ENCODE results near the gene TMEM63B.
A peak's percentile ranks its signal among the peaks of the same experiment; 100 is the strongest.

The TMEM63B gene

DNA sequence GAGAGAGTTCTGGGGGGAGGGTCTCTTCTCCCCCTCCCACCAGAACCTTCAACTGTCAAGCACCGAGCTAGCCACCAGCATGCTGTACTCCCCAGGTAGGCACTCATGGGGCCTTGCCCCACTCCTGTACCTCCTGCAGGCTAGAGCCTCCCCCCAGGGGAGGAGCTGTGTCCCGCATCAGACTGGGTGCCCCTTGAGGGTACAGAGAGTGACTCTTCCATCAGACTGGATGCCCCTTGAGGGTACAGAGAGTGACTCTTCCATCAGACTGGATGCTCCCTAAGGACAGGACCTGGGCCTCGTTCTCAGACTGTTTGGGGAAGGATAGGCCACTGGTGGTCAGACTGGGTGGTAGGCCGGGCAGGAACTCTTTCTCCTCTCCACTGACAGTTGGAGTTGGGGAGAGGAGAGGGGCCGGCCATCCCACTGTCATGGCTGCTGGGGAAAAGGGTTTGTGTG lies 31.4 kb downstream of the TMEM63B start, which contains the start of gene CAPN11:
CAPN11 (plus strand) TSS at position 51 of the 459 bp plus-strand sequence; CDS start at position 80, 29 bp downstream.
- H3K9ac ChIP-seq (ENCODE audit: insufficient read length): no peak within 1 kb of the TSS
- H3K9me3 ChIP-seq (ENCODE audit: low read depth, low read length): no peaks in the 10 kb centered on the region
- no peaks in the 10 kb centered on the region for H3K36me3 ChIP-seq (ENCODE audit: insufficient read depth, low read length)
- H3K27ac ChIP-seq: no peak within 1 kb of the TSS
- no peak for DNase-seq (ENCODE audit: low read depth, low spot score)
- no peak for TF ChIP-seq FOXP2 (optimal IDR thresholded peaks at IDR 0.05; ENCODE audit: control extremely low read depth, extremely low read length, insufficient read depth)
- no peak for TF ChIP-seq POLR2AphosphoS5 (IDR thresholded peaks at IDR 0.05; ENCODE audit: borderline replicate concordance, low read depth, low read length)
- H3K4me3 ChIP-seq: no peak within 1 kb of the TSS

DNA sequence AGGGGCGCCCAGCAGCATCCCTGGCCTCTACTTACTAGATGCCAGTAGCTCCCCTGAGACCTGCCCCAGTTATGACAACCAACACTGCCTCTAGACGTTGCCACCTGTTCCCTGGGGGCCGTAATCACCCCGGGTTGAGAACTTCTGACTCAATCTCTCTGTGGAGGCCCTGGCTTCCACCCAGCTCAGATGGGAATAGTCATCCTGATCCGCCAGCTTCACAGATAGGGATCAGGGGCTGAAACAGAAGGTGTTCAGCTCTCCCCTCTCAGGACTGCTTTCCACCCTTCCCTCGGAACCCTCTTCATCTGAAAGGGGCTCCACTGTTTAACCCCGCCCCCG lies 34.6 kb downstream of the TMEM63B start:
- H3K36me3 ChIP-seq (ENCODE audit: insufficient read depth, low read length): no peaks in the 10 kb centered on the region

DNA sequence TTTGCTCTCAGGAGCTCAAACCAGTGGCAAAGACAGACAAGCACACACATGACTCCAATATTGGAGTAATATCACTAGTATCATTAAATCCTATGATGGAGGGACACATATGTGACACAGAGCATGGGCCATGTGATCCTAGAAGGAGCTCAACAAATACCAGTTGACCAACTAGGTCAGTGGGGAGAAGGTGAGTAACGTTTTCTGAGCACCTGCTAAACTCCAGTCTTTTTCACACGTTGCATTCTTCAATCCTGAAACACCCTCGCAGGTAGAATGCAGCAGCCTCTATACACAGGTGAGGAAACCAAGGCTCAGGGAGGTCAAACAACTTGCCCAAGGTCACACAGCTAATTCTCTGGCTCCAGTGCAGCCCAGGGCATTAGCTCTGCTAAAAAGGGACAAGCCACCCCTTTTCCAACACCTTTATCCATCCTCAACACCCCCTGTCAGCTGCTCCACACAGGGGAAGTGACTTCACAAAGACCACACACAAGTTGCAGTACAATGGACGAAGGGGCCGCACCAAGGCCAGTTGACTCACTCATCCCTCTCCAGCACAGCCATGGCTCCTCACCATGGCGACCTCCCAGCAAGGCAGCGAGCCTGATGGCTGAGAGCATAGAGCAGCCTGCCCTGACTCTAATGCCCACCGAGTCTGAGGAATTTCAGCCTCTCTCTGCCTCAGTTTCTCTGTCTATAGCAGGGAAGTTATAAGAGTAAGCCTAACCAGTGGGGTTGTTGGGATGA lies 35.7 kb downstream of the TMEM63B start:
- Histone ChIP-seq H3K9ac (ENCODE audit: insufficient read length) (no peak overlapping the region), H3K27ac (no peak overlapping the region), H3K4me3 (no peak overlapping the region), H3K9me3 (ENCODE audit: low read depth, low read length) (no peaks in the 10 kb centered on the region), H3K36me3 (ENCODE audit: insufficient read depth, low read length) (no peaks in the 10 kb centered on the region)
- DNase-seq (ENCODE audit: low read depth, low spot score): no peak
- no peak for TF ChIP-seq POLR2AphosphoS5 (IDR thresholded peaks at IDR 0.05; ENCODE audit: borderline replicate concordance, low read depth, low read length)
- TF ChIP-seq FOXP2 (optimal IDR thresholded peaks at IDR 0.05; ENCODE audit: control extremely low read depth, extremely low read length, insufficient read depth): no peak
- no peak for TF ChIP-seq EZH2 (IDR thresholded peaks at IDR 0.05)

More for the DNA sequence above, 34.6 kb downstream of the TMEM63B start:
- Histone ChIP-seq H3K9me3 (ENCODE audit: low read depth, low read length) (no peaks in the 10 kb centered on the region), H3K27ac (no peak overlapping the region), H3K4me3 (no peak overlapping the region), H3K9ac (ENCODE audit: insufficient read length) (no peak overlapping the region)
- no peak for TF ChIP-seq EZH2 (IDR thresholded peaks at IDR 0.05)
- no peak for TF ChIP-seq FOXP2 (optimal IDR thresholded peaks at IDR 0.05; ENCODE audit: control extremely low read depth, extremely low read length, insufficient read depth)
- no peak for TF ChIP-seq POLR2AphosphoS5 (IDR thresholded peaks at IDR 0.05; ENCODE audit: borderline replicate concordance, low read depth, low read length)
- no peak for DNase-seq (ENCODE audit: low read depth, low spot score)

DNA sequence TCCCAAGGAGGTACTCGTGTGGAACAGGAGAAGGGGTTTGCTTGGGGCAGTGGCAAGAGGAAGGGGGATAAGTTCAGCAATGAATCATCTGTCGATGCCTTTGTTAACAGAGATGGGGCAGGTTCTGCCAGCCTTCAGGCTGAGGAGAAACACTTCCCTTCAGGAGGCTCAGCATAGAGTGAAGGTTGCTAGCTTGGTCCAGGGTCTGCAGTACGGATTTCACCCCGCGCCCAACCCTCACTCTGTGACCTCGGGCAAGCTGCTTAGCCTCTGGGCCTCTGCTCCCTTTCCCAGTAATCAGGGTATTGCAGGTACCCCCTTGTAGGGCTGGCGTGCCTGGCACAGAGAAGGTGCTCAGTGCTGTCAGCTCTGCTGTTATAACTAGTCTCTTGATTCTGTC lies 38.8 kb downstream of the TMEM63B start:
- Histone ChIP-seq H3K27ac (no peak overlapping the region), H3K9me3 (ENCODE audit: low read depth, low read length) (no peaks in the 10 kb centered on the region), H3K9ac (ENCODE audit: insufficient read length) (no peak overlapping the region), H3K36me3 (ENCODE audit: insufficient read depth, low read length) (no peaks in the 10 kb centered on the region), H3K4me3 (no peak overlapping the region)
- TF ChIP-seq FOXP2 (optimal IDR thresholded peaks at IDR 0.05; ENCODE audit: control extremely low read depth, extremely low read length, insufficient read depth) (no peak), POLR2AphosphoS5 (IDR thresholded peaks at IDR 0.05; ENCODE audit: borderline replicate concordance, low read depth, low read length) (no peak), EZH2 (IDR thresholded peaks at IDR 0.05) (no peak)
- no peak for DNase-seq (ENCODE audit: low read depth, low spot score)

DNA sequence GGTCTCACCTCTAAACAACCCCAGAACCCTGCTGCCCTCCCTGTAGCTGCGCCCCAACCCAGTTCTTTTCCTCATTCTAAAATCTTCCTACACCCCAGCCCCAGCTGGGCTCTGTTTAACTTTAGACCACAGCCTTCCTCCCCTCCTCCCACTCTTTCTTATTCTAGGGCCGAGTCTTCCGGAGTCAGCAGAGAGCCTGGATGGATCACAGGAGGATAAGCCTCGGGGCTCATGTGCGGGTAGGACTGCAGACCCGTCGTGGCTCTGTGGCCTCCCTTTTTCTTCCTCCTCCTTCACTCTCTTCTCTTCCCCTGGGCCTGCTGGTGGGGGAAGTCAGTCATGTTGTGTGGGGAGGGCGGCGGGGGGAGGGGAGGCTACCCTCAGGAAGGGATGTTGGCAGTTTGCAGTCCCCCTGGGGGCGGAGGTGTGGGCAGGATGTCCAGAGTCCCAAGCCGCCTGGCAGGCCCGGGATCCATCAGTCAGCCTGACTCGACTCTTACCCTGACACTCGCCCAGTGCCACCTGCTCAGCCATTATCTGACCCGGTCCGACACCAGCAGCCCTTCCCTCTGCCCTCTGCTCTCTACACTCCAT lies 39.3 kb downstream of the TMEM63B start:
- Histone ChIP-seq H3K36me3 (ENCODE audit: insufficient read depth, low read length) (no peaks in the 10 kb centered on the region), H3K9me3 (ENCODE audit: low read depth, low read length) (no peaks in the 10 kb centered on the region), H3K4me3 (no peak overlapping the region), H3K27ac (no peak overlapping the region), H3K9ac (ENCODE audit: insufficient read length) (peak overlapping the region; percentile 6)
- DNase-seq (ENCODE audit: low read depth, low spot score): peak; percentile 30
- no peak for TF ChIP-seq FOXP2 (optimal IDR thresholded peaks at IDR 0.05; ENCODE audit: control extremely low read depth, extremely low read length, insufficient read depth)
- TF ChIP-seq POLR2AphosphoS5 (IDR thresholded peaks at IDR 0.05; ENCODE audit: borderline replicate concordance, low read depth, low read length): no peak
- TF ChIP-seq EZH2 (IDR thresholded peaks at IDR 0.05): no peak

DNA sequence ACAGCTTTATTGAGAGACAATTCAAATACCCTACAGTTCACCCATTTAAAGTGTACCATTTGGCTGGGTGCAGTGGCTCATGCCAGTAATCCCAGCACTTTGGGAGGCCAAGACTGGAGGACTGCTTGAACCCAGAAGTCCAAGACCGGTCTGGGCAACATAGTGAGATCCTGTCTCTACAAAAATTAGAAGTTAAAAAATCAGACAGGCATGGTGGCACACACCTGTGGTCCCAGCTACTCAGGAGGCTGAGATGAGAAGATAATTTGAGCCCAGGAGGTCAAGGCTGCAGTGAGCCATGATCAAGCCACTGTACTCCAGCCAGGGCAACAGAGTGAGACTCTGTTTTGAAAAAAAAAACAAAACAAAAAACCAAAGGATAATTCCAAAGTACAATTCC lies 40.2 kb downstream of the TMEM63B start:
- Histone ChIP-seq H3K9me3 (ENCODE audit: low read depth, low read length) (no peaks in the 10 kb centered on the region), H3K4me3 (no peak overlapping the region), H3K9ac (ENCODE audit: insufficient read length) (no peak overlapping the region), H3K36me3 (ENCODE audit: insufficient read depth, low read length) (no peaks in the 10 kb centered on the region), H3K27ac (no peak overlapping the region)
- DNase-seq (ENCODE audit: low read depth, low spot score): no peak
- no peak for TF ChIP-seq POLR2AphosphoS5 (IDR thresholded peaks at IDR 0.05; ENCODE audit: borderline replicate concordance, low read depth, low read length)
- no peak for TF ChIP-seq FOXP2 (optimal IDR thresholded peaks at IDR 0.05; ENCODE audit: control extremely low read depth, extremely low read length, insufficient read depth)
- no peak for TF ChIP-seq EZH2 (IDR thresholded peaks at IDR 0.05)

DNA sequence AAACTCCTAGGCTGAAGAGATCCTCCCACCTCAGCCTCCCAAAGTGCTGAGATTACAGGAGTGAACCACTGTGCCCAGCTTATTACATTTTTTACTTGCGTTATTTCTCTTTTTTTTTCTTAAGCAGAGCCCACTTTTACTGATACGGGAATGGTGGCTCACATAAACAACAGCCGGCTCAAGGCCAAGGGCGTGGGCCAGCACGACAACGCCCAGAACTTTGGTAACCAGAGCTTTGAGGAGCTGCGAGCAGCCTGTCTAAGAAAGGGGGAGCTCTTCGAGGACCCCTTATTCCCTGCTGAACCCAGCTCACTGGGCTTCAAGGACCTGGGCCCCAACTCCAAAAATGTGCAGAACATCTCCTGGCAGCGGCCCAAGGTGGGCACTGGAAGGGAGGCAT lies 41.8 kb downstream of the TMEM63B start:
- H3K4me3 ChIP-seq: no peak overlapping the region
- TF ChIP-seq FOXP2 (optimal IDR thresholded peaks at IDR 0.05; ENCODE audit: control extremely low read depth, extremely low read length, insufficient read depth) (no peak), EZH2 (IDR thresholded peaks at IDR 0.05) (no peak), POLR2AphosphoS5 (IDR thresholded peaks at IDR 0.05; ENCODE audit: borderline replicate concordance, low read depth, low read length) (no peak)

DNA sequence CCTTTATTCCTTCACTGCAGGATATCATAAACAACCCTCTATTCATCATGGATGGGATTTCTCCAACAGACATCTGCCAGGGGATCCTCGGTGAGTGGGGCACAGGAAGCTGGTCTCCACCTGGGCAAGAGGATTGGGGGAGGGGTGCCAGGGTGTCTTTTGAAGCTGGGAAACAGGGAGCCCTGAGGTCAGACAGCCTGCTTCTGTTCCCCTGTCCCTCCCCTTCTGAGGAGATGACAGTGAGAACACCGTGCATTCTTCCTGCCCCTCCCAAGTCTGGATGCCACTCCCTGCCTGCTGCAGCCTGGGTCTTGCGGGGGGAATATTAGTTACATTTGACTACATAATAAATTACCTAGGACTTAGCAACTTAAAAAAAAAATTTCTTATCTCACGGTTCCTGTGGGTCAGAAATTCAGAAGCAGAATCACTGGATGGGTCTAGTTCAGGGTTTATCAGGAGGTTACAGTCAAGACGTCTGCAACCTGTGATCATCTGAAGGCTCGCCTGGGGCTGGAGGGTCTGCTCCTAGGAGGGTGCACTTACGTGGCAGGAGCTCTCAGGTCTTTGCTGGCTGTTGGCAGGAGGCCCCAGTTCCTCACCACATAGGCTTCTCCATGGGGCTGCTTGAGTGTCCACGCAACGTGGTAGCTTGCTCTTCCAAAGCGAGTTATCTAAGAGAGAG lies 42.7 kb downstream of the TMEM63B start:
- Histone ChIP-seq H3K27ac (no peak overlapping the region), H3K4me3 (no peak overlapping the region), H3K9ac (ENCODE audit: insufficient read length) (no peak overlapping the region), H3K9me3 (ENCODE audit: low read depth, low read length) (no peaks in the 10 kb centered on the region), H3K36me3 (ENCODE audit: insufficient read depth, low read length) (no peaks in the 10 kb centered on the region)
- no peak for TF ChIP-seq FOXP2 (optimal IDR thresholded peaks at IDR 0.05; ENCODE audit: control extremely low read depth, extremely low read length, insufficient read depth)
- TF ChIP-seq POLR2AphosphoS5 (IDR thresholded peaks at IDR 0.05; ENCODE audit: borderline replicate concordance, low read depth, low read length): no peak
- no peak for TF ChIP-seq EZH2 (IDR thresholded peaks at IDR 0.05)
- DNase-seq (ENCODE audit: low read depth, low spot score): no peak

More for the DNA sequence above, 41.8 kb downstream of the TMEM63B start:
- no peak for DNase-seq (ENCODE audit: low read depth, low spot score)
- Histone ChIP-seq H3K9me3 (ENCODE audit: low read depth, low read length) (no peaks in the 10 kb centered on the region), H3K27ac (no peak overlapping the region), H3K9ac (ENCODE audit: insufficient read length) (no peak overlapping the region), H3K36me3 (ENCODE audit: insufficient read depth, low read length) (no peaks in the 10 kb centered on the region)
